ENCODE data around the gene SIAH1. TPM values are rescaled to one million over a fixed set of nuclear protein-coding genes. Genes with fewer than 3 reads are reported as not detected.

SIAH1 gene
- total RNA-seq, 2 donors from 2014 or later: 24.0 to 36.1 TPM

DNA sequence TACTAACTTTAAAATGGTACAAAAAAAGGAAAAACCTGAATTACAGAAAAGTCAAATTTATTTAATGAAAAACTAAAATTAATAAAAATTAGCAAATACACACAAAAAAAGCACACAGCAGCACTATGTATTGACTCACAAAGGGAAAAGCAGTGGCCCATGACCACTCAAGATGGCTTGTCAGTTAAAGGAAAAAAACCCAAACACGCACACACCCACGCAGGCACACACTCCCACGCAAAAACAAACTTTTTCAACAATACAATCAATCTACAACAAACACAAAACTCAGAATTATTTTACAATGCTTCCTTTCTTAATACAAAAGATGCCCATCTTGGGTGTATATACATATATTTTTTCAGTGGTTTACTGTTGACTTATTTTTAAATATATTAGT is 24.2 kb downstream of the SIAH1 start:
- no peaks in the 10 kb centered on the region for H3K27me3 ChIP-seq (replicated peaks; ENCODE audit: insufficient read depth)
- TF ChIP-seq POLR2A (IDR thresholded peaks at IDR 0.05) (no peak), POLR2AphosphoS5 (IDR thresholded peaks at IDR 0.05) (no peak)
- TF ChIP-seq, protein P1, sequence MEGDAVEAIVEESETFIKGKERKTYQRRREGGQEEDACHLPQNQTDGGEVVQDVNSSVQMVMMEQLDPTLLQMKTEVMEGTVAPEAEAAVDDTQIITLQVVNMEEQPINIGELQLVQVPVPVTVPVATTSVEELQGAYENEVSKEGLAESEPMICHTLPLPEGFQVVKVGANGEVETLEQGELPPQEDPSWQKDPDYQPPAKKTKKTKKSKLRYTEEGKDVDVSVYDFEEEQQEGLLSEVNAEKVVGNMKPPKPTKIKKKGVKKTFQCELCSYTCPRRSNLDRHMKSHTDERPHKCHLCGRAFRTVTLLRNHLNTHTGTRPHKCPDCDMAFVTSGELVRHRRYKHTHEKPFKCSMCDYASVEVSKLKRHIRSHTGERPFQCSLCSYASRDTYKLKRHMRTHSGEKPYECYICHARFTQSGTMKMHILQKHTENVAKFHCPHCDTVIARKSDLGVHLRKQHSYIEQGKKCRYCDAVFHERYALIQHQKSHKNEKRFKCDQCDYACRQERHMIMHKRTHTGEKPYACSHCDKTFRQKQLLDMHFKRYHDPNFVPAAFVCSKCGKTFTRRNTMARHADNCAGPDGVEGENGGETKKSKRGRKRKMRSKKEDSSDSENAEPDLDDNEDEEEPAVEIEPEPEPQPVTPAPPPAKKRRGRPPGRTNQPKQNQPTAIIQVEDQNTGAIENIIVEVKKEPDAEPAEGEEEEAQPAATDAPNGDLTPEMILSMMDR (IDR thresholded peaks at IDR 0.05): no peak
- intact Hi-C loops (cut with DNase I): no loop called here
- H3K4me3 ChIP-seq: no peak overlapping the region
- H3K27ac ChIP-seq: no peak overlapping the region
- H3K4me1 ChIP-seq (replicated peaks): peaks cover 4% of the 10 kb centered on the region
- H3K36me3 ChIP-seq: no peaks in the 10 kb centered on the region
- 90% methylated on average over 3 of the region's 3 CpGs for WGBS
- no peaks in the 10 kb centered on the region for H3K9me3 ChIP-seq
- no peak for DNase-seq (ENCODE audit: low spot score)

DNA sequence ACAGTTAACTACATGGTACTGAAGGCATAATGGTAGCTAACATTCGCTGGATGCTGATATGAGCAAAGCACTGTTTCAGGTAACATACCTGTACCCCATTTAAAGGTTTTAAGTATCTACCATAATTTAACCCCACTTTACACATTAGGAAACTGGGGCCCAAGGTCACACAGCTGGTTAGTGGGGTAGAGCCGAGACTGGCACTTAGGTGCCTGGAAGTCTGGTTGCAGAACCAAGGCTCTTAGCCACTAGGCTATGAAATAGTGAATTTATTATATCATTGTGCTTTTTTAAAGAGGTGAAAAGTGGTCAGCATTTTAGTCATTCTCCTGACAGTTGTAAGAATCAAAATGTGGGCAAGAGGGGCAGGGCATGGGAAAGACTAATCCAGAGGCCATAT is 25.2 kb downstream of the SIAH1 start:
- Histone ChIP-seq H3K36me3 (no peaks in the 10 kb centered on the region), H3K4me1 (replicated peaks) (peaks cover 4% of the 10 kb centered on the region), H3K4me3 (no peak overlapping the region), H3K27ac (no peak overlapping the region), H3K9me3 (no peaks in the 10 kb centered on the region), H3K27me3 (replicated peaks; ENCODE audit: insufficient read depth) (no peaks in the 10 kb centered on the region)
- TF ChIP-seq POLR2AphosphoS5 (IDR thresholded peaks at IDR 0.05) (no peak), POLR2A (IDR thresholded peaks at IDR 0.05) (no peak)
- TF ChIP-seq, protein P1 (IDR thresholded peaks at IDR 0.05): no peak
- no peak for DNase-seq (ENCODE audit: low spot score)
- intact Hi-C loops (cut with DNase I): loop anchor here (5.0 to 10.0 kb wide), 2 partner anchors 85 to 262 kb away; no protein-coding TSS in a partner anchor
- WGBS: 98% methylated on average over 2 of the region's 2 CpGs

DNA sequence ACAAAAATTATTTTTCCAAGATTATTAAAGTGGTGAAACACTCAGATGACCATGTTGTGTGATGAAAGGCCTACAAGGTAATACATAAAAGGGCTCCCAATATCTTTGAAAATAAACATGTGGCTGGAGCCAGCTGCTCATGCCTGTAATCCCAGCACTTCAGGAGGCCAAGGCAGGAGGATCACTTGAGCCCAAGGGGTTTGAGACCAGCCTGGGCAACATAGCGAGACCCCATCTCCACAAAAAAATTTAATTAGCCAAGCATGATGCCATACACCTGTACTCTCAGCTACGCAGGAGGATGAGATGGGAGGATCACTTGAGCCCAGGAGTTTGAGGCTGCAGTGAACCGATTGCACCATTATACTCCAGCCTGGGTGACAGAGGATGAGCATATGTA is 26.8 kb downstream of the SIAH1 start:
- TF ChIP-seq, protein P1 (IDR thresholded peaks at IDR 0.05): no peak
- TF ChIP-seq POLR2A (IDR thresholded peaks at IDR 0.05): no peak
- TF ChIP-seq POLR2AphosphoS5 (IDR thresholded peaks at IDR 0.05): no peak
- Histone ChIP-seq H3K9me3 (no peaks in the 10 kb centered on the region), H3K27me3 (replicated peaks; ENCODE audit: insufficient read depth) (no peaks in the 10 kb centered on the region), H3K4me1 (replicated peaks) (no peaks in the 10 kb centered on the region), H3K4me3 (no peak overlapping the region), H3K27ac (no peak overlapping the region), H3K36me3 (no peaks in the 10 kb centered on the region)
- no peak for DNase-seq (ENCODE audit: low spot score)
- intact Hi-C loops (cut with DNase I): loop anchor here (5.0 to 10.0 kb wide), 2 partner anchors 84 to 264 kb away; no protein-coding TSS in a partner anchor
- 94% methylated on average over 3 of the region's 3 CpGs for WGBS

DNA sequence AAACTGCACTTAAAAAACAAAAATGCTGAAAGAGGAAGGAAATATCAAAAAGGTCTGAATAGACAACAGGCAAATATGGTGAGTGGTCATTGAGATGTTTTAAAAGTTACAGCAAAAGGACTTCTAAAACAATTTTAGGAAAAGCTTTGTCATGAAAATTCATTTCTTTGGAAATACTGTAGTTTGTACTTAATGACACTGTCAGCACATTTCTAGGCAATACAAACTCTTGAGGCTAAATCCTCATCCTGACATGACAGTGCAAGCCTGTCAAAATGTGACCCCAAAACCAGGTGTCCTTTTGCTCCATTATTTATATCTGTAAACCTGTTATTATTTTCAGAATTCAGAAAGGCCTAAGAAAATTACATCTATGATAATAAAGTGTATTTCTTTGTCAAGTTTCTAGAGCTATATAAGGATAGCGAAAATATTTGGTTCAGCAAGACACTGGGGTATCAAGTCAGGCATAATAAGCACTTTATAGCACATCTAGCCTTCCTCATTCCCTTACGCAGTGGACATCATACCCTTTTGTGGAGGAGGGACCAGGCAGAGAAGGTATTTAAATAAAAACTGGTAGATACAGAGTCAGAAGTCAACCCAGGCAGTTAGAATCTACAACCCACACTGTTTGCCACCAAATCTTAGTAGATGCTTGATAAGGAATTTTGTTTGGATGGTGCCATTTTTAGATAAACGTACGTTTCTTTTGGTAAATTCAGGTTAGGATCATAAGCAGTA is 28.4 kb downstream of the SIAH1 start:
- no peak for DNase-seq (ENCODE audit: low spot score)
- intact Hi-C loops (cut with DNase I): loop anchor here (5.0 to 10.0 kb wide), 2 partner anchors 82 to 265 kb away; no protein-coding TSS in a partner anchor
- Histone ChIP-seq H3K4me1 (replicated peaks) (no peaks in the 10 kb centered on the region), H3K27me3 (replicated peaks; ENCODE audit: insufficient read depth) (no peaks in the 10 kb centered on the region), H3K9me3 (no peaks in the 10 kb centered on the region), H3K27ac (no peak overlapping the region), H3K4me3 (no peak overlapping the region), H3K36me3 (no peaks in the 10 kb centered on the region)
- TF ChIP-seq POLR2A (IDR thresholded peaks at IDR 0.05) (no peak), POLR2AphosphoS5 (IDR thresholded peaks at IDR 0.05) (no peak)
- TF ChIP-seq, protein P1 (IDR thresholded peaks at IDR 0.05): no peak
- WGBS: 88% methylated on average over 4 of the region's 4 CpGs

Measured in prostate gland (tissue), 2 donors.